SK-N-SH treated with all-trans-retinoic acid at 6 μM for 48 hours (cell line): Measurements from ENCODE around the gene PCDH9.

Source experiments
- ATAC-seq: fragments of 200-7000 bp; cut with Tn5 transposase; 3 replicates; pipeline ENCODE4 v1.9.1; 2020; ENCODE audit warnings: mild to moderate bottlenecking, moderate library complexity
- ARNTL ChIP-seq: fragments of 450-650 bp; formaldehyde crosslinking; IDR thresholded peaks from 2 replicates; pipeline ENCODE4 v1.5.0; 2020; ENCODE audit warnings: low read depth, mild to moderate bottlenecking, moderate library complexity, borderline replicate concordance
- BACH2 ChIP-seq: fragments of 250-450 bp; sonication (Bioruptor Pico); IDR thresholded peaks from 2 replicates; pipeline ENCODE4 v1.9.0; 2021; ENCODE audit warnings: mild to moderate bottlenecking, borderline replicate concordance
- CSDC2 ChIP-seq: fragments of 250-450 bp; sonication (Bioruptor Pico); IDR thresholded peaks from 2 replicates; pipeline ENCODE4 v1.5.0; 2020; ENCODE audit warnings: mild to moderate bottlenecking, moderate library complexity
- ESRRG ChIP-seq: fragments of 250-450 bp; sonication (Bioruptor Pico); IDR thresholded peaks from 2 replicates; pipeline ENCODE4 v1.6.1; 2021; ENCODE audit warnings: mild to moderate bottlenecking
- GLIS3 ChIP-seq: fragments of 250-450 bp; sonication (Bioruptor Pico); IDR thresholded peaks from 2 replicates; pipeline ENCODE4 v1.5.0; 2020; ENCODE audit warnings: mild to moderate bottlenecking, moderate library complexity
- ISL1 ChIP-seq: fragments of 250-450 bp; sonication (Bioruptor Pico); IDR thresholded peaks from 2 replicates; pipeline ENCODE4 v2.1.2; 2022; ENCODE audit warnings: mild to moderate bottlenecking, moderate library complexity
- OSR1 ChIP-seq: fragments of 250-450 bp; sonication (Bioruptor Pico); IDR thresholded peaks from 2 replicates; pipeline ENCODE4 v1.8.0; 2022; ENCODE audit warnings: moderate library complexity, mild to moderate bottlenecking, inconsistent platforms
- PPARA ChIP-seq: fragments of 250-450 bp; sonication (Bioruptor Pico); IDR thresholded peaks from 2 replicates; pipeline ENCODE4 v1.5.0; 2020; ENCODE audit warnings: mild to moderate bottlenecking, borderline replicate concordance
- RARB ChIP-seq: fragments of 250-450 bp; sonication (Bioruptor Pico); IDR thresholded peaks from 2 replicates; pipeline ENCODE4 v1.8.0; 2021; ENCODE audit warnings: mild to moderate bottlenecking, moderate library complexity
- SNAI2 ChIP-seq: fragments of 250-450 bp; sonication (Bioruptor Pico); IDR thresholded peaks from 2 replicates; pipeline ENCODE4 v1.5.0; 2020; ENCODE audit warnings: mild to moderate bottlenecking, moderate library complexity
- TCF4 ChIP-seq: fragments of 250-450 bp; sonication (Bioruptor Pico); IDR thresholded peaks from 2 replicates; pipeline ENCODE4 v1.8.0; 2021; ENCODE audit warnings: mild to moderate bottlenecking, moderate library complexity, borderline replicate concordance
- TOX ChIP-seq: fragments of 250-450 bp; sonication (Bioruptor Pico); IDR thresholded peaks from 2 replicates; pipeline ENCODE4 v1.8.0; 2021; ENCODE audit warnings: mild to moderate bottlenecking, moderate library complexity, borderline replicate concordance
- ZC3H10 ChIP-seq: fragments of 250-450 bp; sonication (Bioruptor Pico); IDR thresholded peaks from 2 replicates; pipeline ENCODE4 v1.5.1; 2021; ENCODE audit warnings: mild to moderate bottlenecking, moderate library complexity
- ZFP3 ChIP-seq: fragments of 250-450 bp; sonication (Bioruptor Pico); IDR thresholded peaks from 2 replicates; pipeline ENCODE4 v1.5.0; 2020; ENCODE audit warnings: mild to moderate bottlenecking, moderate library complexity
- ZFP30 ChIP-seq: fragments of 450-650 bp; formaldehyde crosslinking; IDR thresholded peaks from 2 replicates; pipeline ENCODE4 v1.5.0; 2022; ENCODE audit warnings: mild to moderate bottlenecking, moderate library complexity
- ZNF565 ChIP-seq: fragments of 450-650 bp; formaldehyde crosslinking; conservative IDR thresholded peaks from 2 replicates; pipeline ENCODE4 v1.5.0; 2020; ENCODE audit warnings: low read depth, mild to moderate bottlenecking, moderate library complexity
- ZNF70 ChIP-seq: fragments of 450-650 bp; formaldehyde crosslinking; IDR thresholded peaks from 2 replicates; pipeline ENCODE4 v1.5.0; 2020; ENCODE audit warnings: mild to moderate bottlenecking, moderate library complexity
- ZNF8 ChIP-seq: fragments of 450-650 bp; formaldehyde crosslinking; IDR thresholded peaks from 2 replicates; pipeline ENCODE4 v1.5.0; 2020; ENCODE audit warnings: mild to moderate bottlenecking, moderate library complexity
- TF ChIP-seq, protein P1 (sequence below): fragments of 250-450 bp; sonication (Bioruptor Pico); IDR thresholded peaks from 2 replicates; pipeline ENCODE4 v1.5.0; 2020; ENCODE audit warnings: mild to moderate bottlenecking, moderate library complexity
- TF ChIP-seq, protein P2 (sequence below): fragments of 250-450 bp; sonication (Bioruptor Pico); IDR thresholded peaks from 2 replicates; pipeline ENCODE4 v1.8.0; 2021; ENCODE audit warnings: low read depth, mild to moderate bottlenecking, moderate library complexity, borderline replicate concordance
- TF ChIP-seq, protein P3 (sequence below): fragments of 250-450 bp; sonication (Bioruptor Pico); IDR thresholded peaks from 2 replicates; pipeline ENCODE4 v1.5.1; 2020; ENCODE audit warnings: low read depth, mild to moderate bottlenecking, moderate library complexity
- TF ChIP-seq, protein P4 (sequence below): fragments of 250-450 bp; sonication (Bioruptor Pico); IDR thresholded peaks from 2 replicates; pipeline ENCODE4 v1.8.0; 2020; ENCODE audit warnings: mild to moderate bottlenecking, moderate library complexity, borderline replicate concordance

Gene PCDH9

DNA sequence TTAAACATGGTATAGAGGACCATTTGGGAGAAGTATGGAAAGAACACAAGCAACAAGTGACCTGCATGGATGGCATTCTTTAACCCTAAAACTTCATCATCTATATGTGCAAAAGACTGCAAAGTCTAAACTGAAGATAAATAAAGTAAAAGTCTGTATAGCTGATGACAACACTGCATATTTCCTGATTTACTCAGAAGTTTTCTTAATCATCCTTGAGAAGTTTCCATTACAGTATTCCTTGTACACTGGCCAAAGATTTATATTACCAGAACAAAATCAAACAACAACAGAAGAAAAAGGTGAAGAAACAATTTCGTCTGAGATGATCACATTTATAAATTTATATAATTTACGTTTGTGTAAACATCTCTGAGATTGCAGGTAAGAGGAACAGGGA lies 805.7 kb downstream of the PCDH9 start:
- no peak for TF ChIP-seq BACH2 (CRISPR knock-in tag)
- no peak for TF ChIP-seq SNAI2 (CRISPR knock-in tag)
- TF ChIP-seq ZNF565 (CRISPR knock-in tag), result no peak
- no peak for TF ChIP-seq ZFP3 (CRISPR knock-in tag)
- ATAC-seq, result peak; percentile 79

DNA sequence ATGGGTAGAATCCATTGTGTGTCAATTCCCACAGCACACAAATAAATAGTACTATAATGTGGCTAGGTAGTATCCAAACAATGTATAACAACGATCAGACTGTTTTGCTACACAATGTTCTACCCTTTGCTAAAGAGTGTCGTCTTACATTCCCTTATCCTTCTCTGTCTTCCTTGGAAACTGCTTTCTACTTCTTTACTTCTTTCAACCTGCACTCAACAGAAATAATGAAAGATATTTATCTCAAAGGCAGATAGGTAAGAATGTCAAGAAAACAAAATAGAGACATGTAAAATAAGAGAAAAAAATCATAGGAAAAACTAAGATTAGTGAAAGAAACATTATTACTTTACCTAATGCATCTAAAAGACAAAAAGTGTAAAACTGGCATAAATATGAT lies 814.7 kb downstream of the PCDH9 start:
- TF ChIP-seq TOX, result no peak
- TF ChIP-seq GLIS3 (CRISPR knock-in tag), result no peak
- no peak for TF ChIP-seq ZNF565 (CRISPR knock-in tag)
- TF ChIP-seq, protein P1, sequence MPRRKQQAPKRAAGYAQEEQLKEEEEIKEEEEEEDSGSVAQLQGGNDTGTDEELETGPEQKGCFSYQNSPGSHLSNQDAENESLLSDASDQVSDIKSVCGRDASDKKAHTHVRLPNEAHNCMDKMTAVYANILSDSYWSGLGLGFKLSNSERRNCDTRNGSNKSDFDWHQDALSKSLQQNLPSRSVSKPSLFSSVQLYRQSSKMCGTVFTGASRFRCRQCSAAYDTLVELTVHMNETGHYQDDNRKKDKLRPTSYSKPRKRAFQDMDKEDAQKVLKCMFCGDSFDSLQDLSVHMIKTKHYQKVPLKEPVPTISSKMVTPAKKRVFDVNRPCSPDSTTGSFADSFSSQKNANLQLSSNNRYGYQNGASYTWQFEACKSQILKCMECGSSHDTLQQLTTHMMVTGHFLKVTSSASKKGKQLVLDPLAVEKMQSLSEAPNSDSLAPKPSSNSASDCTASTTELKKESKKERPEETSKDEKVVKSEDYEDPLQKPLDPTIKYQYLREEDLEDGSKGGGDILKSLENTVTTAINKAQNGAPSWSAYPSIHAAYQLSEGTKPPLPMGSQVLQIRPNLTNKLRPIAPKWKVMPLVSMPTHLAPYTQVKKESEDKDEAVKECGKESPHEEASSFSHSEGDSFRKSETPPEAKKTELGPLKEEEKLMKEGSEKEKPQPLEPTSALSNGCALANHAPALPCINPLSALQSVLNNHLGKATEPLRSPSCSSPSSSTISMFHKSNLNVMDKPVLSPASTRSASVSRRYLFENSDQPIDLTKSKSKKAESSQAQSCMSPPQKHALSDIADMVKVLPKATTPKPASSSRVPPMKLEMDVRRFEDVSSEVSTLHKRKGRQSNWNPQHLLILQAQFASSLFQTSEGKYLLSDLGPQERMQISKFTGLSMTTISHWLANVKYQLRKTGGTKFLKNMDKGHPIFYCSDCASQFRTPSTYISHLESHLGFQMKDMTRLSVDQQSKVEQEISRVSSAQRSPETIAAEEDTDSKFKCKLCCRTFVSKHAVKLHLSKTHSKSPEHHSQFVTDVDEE (CRISPR knock-in tag), result no peak
- TF ChIP-seq PPARA, result no peak
- TF ChIP-seq ISL1 (CRISPR knock-in tag), result no peak
- TF ChIP-seq SNAI2 (CRISPR knock-in tag), result no peak
- TF ChIP-seq ZFP30, result no peak
- no peak for TF ChIP-seq ZNF8 (CRISPR knock-in tag)
- TF ChIP-seq BACH2 (CRISPR knock-in tag), result no peak
- TF ChIP-seq ZNF70 (CRISPR knock-in tag), result no peak
- TF ChIP-seq, protein P2, sequence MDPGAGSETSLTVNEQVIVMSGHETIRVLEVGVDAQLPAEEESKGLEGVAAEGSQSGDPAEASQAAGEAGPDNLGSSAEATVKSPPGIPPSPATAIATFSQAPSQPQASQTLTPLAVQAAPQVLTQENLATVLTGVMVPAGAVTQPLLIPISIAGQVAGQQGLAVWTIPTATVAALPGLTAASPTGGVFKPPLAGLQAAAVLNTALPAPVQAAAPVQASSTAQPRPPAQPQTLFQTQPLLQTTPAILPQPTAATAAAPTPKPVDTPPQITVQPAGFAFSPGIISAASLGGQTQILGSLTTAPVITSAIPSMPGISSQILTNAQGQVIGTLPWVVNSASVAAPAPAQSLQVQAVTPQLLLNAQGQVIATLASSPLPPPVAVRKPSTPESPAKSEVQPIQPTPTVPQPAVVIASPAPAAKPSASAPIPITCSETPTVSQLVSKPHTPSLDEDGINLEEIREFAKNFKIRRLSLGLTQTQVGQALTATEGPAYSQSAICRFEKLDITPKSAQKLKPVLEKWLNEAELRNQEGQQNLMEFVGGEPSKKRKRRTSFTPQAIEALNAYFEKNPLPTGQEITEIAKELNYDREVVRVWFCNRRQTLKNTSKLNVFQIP (CRISPR knock-in tag), result no peak
- no peak for TF ChIP-seq CSDC2
- TF ChIP-seq ZC3H10 (CRISPR knock-in tag), result no peak
- TF ChIP-seq OSR1 (CRISPR knock-in tag), result no peak
- TF ChIP-seq, protein P3, sequence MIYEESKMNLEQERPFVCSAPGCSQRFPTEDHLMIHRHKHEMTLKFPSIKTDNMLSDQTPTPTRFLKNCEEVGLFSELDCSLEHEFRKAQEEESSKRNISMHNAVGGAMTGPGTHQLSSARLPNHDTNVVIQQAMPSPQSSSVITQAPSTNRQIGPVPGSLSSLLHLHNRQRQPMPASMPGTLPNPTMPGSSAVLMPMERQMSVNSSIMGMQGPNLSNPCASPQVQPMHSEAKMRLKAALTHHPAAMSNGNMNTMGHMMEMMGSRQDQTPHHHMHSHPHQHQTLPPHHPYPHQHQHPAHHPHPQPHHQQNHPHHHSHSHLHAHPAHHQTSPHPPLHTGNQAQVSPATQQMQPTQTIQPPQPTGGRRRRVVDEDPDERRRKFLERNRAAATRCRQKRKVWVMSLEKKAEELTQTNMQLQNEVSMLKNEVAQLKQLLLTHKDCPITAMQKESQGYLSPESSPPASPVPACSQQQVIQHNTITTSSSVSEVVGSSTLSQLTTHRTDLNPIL (CRISPR knock-in tag), result no peak
- TF ChIP-seq ZFP3 (CRISPR knock-in tag), result no peak
- no peak for ATAC-seq

DNA sequence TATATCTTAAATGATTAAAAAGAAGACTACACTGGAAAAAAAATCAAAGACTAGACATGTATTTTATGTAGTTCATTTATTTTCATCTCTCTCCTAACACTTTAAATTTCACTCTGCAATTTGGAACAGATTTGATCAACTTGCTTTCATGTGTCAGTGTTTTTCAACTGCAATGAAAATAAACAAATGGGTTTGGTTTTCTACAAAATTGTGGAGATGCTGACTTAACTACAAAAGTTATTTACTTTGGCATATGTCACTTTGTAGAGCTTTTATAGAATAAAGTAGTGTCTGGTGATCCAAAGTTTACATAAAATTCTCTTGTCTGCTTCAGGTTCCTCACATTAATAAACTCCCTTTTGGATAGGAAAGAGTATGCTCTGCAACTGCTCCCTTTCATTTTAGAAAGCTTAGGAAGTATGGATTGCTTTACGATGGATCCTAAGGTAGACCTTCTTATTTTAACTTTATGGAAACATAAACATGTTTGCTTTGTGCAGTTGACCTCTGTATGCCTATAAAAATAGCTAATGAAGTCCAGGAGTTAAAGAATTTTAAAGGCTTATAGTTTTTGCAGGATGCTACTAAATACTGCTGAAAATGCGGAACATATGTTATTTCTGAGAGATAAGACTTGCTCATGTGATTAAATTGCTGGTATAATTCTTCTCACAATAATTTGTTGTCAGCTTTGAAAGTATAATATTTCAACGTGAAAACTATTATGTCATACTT lies 815.9 kb downstream of the PCDH9 start:
- TF ChIP-seq TOX, result no peak
- no peak for TF ChIP-seq GLIS3 (CRISPR knock-in tag)
- 0 out of 2 replicates have a peak, but pooled peaks have one; percentile 9 for TF ChIP-seq ISL1 (CRISPR knock-in tag)
- peak; percentile 76 for TF ChIP-seq TCF4 (CRISPR knock-in tag)
- TF ChIP-seq, all 23 proteins: peak for 2
- ATAC-seq, result no peak; the same call in 2 of the 3 replicates

DNA sequence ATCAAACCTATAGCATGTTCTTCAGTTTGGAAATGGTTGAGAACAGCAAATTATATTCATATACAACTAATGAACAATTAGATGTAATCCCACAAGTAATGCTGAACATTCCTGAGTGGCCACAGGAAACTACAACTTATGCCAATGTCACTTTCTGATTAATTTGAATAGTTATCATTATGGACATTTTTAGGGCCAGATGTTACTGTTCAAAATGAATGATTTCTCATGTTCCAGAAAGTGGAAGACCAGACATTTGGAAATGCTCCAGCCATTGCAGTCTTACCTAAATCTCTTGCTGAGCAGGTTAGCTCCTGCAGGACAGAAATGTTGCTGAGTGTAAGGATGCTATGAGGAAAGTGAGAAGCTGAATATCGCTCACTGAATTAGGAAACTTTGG lies 819.8 kb downstream of the PCDH9 start:
- TF ChIP-seq RARB (CRISPR knock-in tag), result no peak
- TF ChIP-seq ZC3H10 (CRISPR knock-in tag), result no peak
- no peak for TF ChIP-seq ARNTL (CRISPR knock-in tag)
- TF ChIP-seq ESRRG (CRISPR knock-in tag), result no peak
- TF ChIP-seq, protein P4, sequence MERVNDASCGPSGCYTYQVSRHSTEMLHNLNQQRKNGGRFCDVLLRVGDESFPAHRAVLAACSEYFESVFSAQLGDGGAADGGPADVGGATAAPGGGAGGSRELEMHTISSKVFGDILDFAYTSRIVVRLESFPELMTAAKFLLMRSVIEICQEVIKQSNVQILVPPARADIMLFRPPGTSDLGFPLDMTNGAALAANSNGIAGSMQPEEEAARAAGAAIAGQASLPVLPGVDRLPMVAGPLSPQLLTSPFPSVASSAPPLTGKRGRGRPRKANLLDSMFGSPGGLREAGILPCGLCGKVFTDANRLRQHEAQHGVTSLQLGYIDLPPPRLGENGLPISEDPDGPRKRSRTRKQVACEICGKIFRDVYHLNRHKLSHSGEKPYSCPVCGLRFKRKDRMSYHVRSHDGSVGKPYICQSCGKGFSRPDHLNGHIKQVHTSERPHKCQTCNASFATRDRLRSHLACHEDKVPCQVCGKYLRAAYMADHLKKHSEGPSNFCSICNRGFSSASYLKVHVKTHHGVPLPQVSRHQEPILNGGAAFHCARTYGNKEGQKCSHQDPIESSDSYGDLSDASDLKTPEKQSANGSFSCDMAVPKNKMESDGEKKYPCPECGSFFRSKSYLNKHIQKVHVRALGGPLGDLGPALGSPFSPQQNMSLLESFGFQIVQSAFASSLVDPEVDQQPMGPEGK (CRISPR knock-in tag), result no peak
- TF ChIP-seq, protein P2 (CRISPR knock-in tag), result no peak
- no peak for TF ChIP-seq ZNF8 (CRISPR knock-in tag)
- no peak for TF ChIP-seq ZNF565 (CRISPR knock-in tag)
- TF ChIP-seq GLIS3 (CRISPR knock-in tag), result no peak
- ATAC-seq, result no peak
